GM12878 (cell line): ENCODE measurements around the gene GMPPA. TPM values are rescaled to one million over a fixed set of nuclear protein-coding genes. Genes with fewer than 3 reads are reported as not detected.

Experiments used
- ATAC-seq: fragments of 200-7000 bp; cut with Tn5 transposase; 3 replicates; pipeline ENCODE4 v1.9.1; 2020; ENCODE audit warnings: mild to moderate bottlenecking, moderate library complexity
- BruUV-seq: library from RNA; stranded (reverse); fragments of 400-500 nt; replicated peaks from 2 replicates; lab custom pipeline; 2021; lab: Mats Ljungman, UMichigan
- CTCF ChIA-PET: fragments of 300-600 bp; sonication (Branson Sonifier 250); formaldehyde crosslinking; extraction: SDS; loops from one replicate; lab custom pipeline; 2021; ENCODE audit warnings: inconsistent platforms; lab: Yijun Ruan, JAX
- POLR2A ChIA-PET: fragments of 350-600 bp; formaldehyde crosslinking; extraction: SDS; loops from one replicate; lab custom pipeline; 2021; ENCODE audit warnings: inconsistent platforms; lab: Charles Lee
- RAD21 ChIA-PET: fragments of 300-600 bp; sonication (Branson Sonifier 250); formaldehyde crosslinking; loops from one replicate; lab custom pipeline; 2023; ENCODE audit warnings: antibody characterized with exemption; ENCODE audit not compliant: unreplicated experiment; lab: Charles Lee
- SMC1A ChIA-PET: fragments of 300-600 bp; sonication (Branson Sonifier 250); formaldehyde crosslinking; loops from one replicate; lab custom pipeline; 2023; ENCODE audit not compliant: unreplicated experiment, uncharacterized antibody; lab: Charles Lee
- DNase-seq: peaks from one replicate; pipeline ENCODE4 v3.0.0-alpha.2; 2011; ENCODE audit warnings: low read depth, low spot score
- FAIRE-seq: peaks from 3 replicates; lab custom pipeline; 2011; peaks lifted over from hg19 to GRCh38; lab: Jason Lieb, UNC
- H2AFZ ChIP-seq: 2 replicates; pipeline ENCODE4 v1.6.0; 2011; ENCODE audit warnings: low read depth, low read length, control low read depth; ENCODE audit not compliant: control insufficient read depth
- H3K27ac ChIP-seq: 2 replicates; pipeline ENCODE4 v1.5.1; 2011; ENCODE audit warnings: control low read depth; ENCODE audit not compliant: control insufficient read depth, insufficient read depth
- H3K27me3 ChIP-seq, 2 experiments: replicated peaks in 1 of 2; 2 replicates each; pipeline versions ENCODE4 v1.6.0 to v1.6.1; 2011; ENCODE audit warnings: low read length in 1 of 2; ENCODE audit not compliant: control insufficient read depth in 2 of 2, insufficient read depth in 2 of 2
- H3K36me3 ChIP-seq, 2 experiments: 2 replicates each; pipeline ENCODE4 v1.5.1; 2011; ENCODE audit warnings: low read length in 1 of 2; ENCODE audit not compliant: control insufficient read depth in 2 of 2, insufficient read depth in 2 of 2
- H3K4me1 ChIP-seq: 2 replicates; pipeline ENCODE4 v1.6.1; 2011; ENCODE audit warnings: mild to moderate bottlenecking, low read length, moderate library complexity, mixed read lengths; ENCODE audit not compliant: control insufficient read depth, insufficient read depth
- H3K4me2 ChIP-seq: 2 replicates; pipeline ENCODE4 v1.6.0; 2011; ENCODE audit warnings: control low read depth; ENCODE audit not compliant: control insufficient read depth, insufficient read depth
- H3K4me3 ChIP-seq: fragments of 200-600 bp; sonication (generic); 2 replicates; pipeline ENCODE4 v1.5.1; 2016
- H3K79me2 ChIP-seq: 2 replicates; pipeline ENCODE4 v1.6.0; 2011; ENCODE audit warnings: low read length; ENCODE audit not compliant: control insufficient read depth, insufficient read depth
- H3K9ac ChIP-seq: 2 replicates; pipeline ENCODE4 v1.8.0; 2011; ENCODE audit warnings: low read length, control low read depth, mixed read lengths; ENCODE audit not compliant: control insufficient read depth, insufficient read depth
- H3K9me3 ChIP-seq: replicated peaks from 3 replicates; pipeline ENCODE4 v1.5.1; 2011; ENCODE audit warnings: mild to moderate bottlenecking, low read length; ENCODE audit not compliant: control insufficient read depth, insufficient read depth
- H4K20me1 ChIP-seq: 2 replicates; pipeline ENCODE4 v1.6.0; 2011; ENCODE audit not compliant: control insufficient read depth, insufficient read depth
- BACH1 ChIP-seq: fragments of 450-650 bp; IDR thresholded peaks from 2 replicates; pipeline ENCODE4 v1.6.1; 2017; ENCODE audit warnings: mild to moderate bottlenecking, borderline replicate concordance
- BCL3 ChIP-seq: IDR thresholded peaks from 2 replicates; pipeline ENCODE4 v1.6.1; 2011; ENCODE audit warnings: borderline replicate concordance, low read depth, mild to moderate bottlenecking, moderate library complexity, low read length; ENCODE audit not compliant: insufficient read depth, poor library complexity, severe bottlenecking
- IKZF1 ChIP-seq: fragments of 450-650 bp; conservative IDR thresholded peaks from 2 replicates; pipeline ENCODE4 v1.6.1; 2017; ENCODE audit warnings: antibody characterized with exemption, mild to moderate bottlenecking
- IKZF2 ChIP-seq, 2 experiments: fragments of 450-650 bp; IDR thresholded peaks; 2 replicates each; pipeline ENCODE4 v1.6.1; 2017; ENCODE audit warnings: mild to moderate bottlenecking in 2 of 2, moderate library complexity in 2 of 2
- KLF5 ChIP-seq: fragments of 450-650 bp; IDR thresholded peaks from 2 replicates; pipeline ENCODE4 v1.6.1; 2014; ENCODE audit warnings: mild to moderate bottlenecking; ENCODE audit not compliant: partially characterized antibody
- MEF2A ChIP-seq: IDR thresholded peaks from 2 replicates; pipeline ENCODE4 v1.6.1; 2011; ENCODE audit warnings: low read depth, mild to moderate bottlenecking, low read length, moderate library complexity; ENCODE audit not compliant: insufficient read depth
- POLR2A ChIP-seq: IDR thresholded peaks from 2 replicates; pipeline ENCODE4 v1.6.1; 2011; ENCODE audit warnings: low read depth, mild to moderate bottlenecking, low read length
- SMAD5 ChIP-seq: IDR thresholded peaks from 2 replicates; pipeline ENCODE4 v1.6.1; 2016; ENCODE audit warnings: antibody characterized with exemption, low read depth
- TAF1 ChIP-seq: IDR thresholded peaks from 2 replicates; pipeline ENCODE4 v1.6.1; 2011; ENCODE audit warnings: mild to moderate bottlenecking, low read depth, low read length, borderline replicate concordance
- YBX1 ChIP-seq: fragments of 450-650 bp; IDR thresholded peaks from 2 replicates; pipeline ENCODE4 v1.6.1; 2016; ENCODE audit warnings: antibody characterized with exemption
- ZNF384 ChIP-seq: IDR thresholded peaks from 2 replicates; pipeline ENCODE4 v1.6.1; 2012; ENCODE audit warnings: low read depth, mild to moderate bottlenecking, low read length, improper control_type of control experiment, borderline replicate concordance
- WGBS: methylation state at CpG from one replicate; pipeline ENCODE4 v1.1.6; 2016; ENCODE audit warnings: low lambda C conversion rate; ENCODE audit not compliant: insufficient replicate concordance, insufficient coverage; ENCODE audit errors: missing lambda C conversion rate; 5-methylcytosine and 5-hydroxymethylcytosine counted together
- in situ Hi-C: fragments of 300-500 bp; cut with MboI; formaldehyde crosslinking; loops from 9 replicates; pipeline ENCODE4 v1.14.3; 2018; ENCODE audit warnings: mixed read lengths
- intact Hi-C: fragments of 100-400 bp; cut with micrococcal nuclease; formaldehyde crosslinking; loops from one replicate; pipeline ENCODE4 v1.14.2; 2022; ENCODE audit not compliant: unreplicated experiment
- polyA plus RNA-seq, 11 experiments: library from polyadenylated mRNA; depleted of rRNA in 4 of 11; unstranded in 6 of 11; stranded (reverse) in 5 of 11; fragments of >200 nt; fragmentation: Nextera tagmentation in 4 of 11; fragmentation: Illumina TruSeq in 1 of 11; extraction: Ambion mirVana in 4 of 11; extraction: Trizol in 1 of 11; gene quantifications; 1 replicate in 1 of 11; 2 replicates in 10 of 11; pipeline versions ENCODE4 v1.2.1 to v1.2.3, GENCODE V29; 2011 to 2016; ENCODE audit warnings: inconsistent platforms in 2 of 11, missing spikeins in 2 of 11, low read depth in 1 of 11
- total RNA-seq, 4 experiments: library from RNA; depleted of rRNA in 3 of 4; stranded (reverse); fragments of >200 nt in 3 of 4; fragmentation: Illumina TruSeq in 1 of 4; extraction: Trizol in 1 of 4; gene quantifications; 2 replicates each; pipeline versions ENCODE4 v1.2.1 to v1.2.3, GENCODE V29; 2013 to 2021

Gene GMPPA
- total and polyA plus RNA-seq, 10 of the 15 experiments (the other 5 are each of a cell fraction or from before 2014, with no cell fraction given) = 1.9 to 83.2 (median 45.0) TPM

GRCh38 chr2:219551441-219552381 is 53.0 kb downstream of the GMPPA start:
- H3K4me2 ChIP-seq = peak overlapping the region; percentile 77
- no TSS peak for BruUV-seq
- no peak overlapping the region for H3K27ac ChIP-seq
- H3K4me1 ChIP-seq = no peaks in the 10 kb centered on the region; the same call in 1 of the 2 replicates
- no peak overlapping the region for H3K9ac ChIP-seq
- ChIA-PET RAD21 (interaction anchor here (1.0 kb wide), 1 partner anchor 11 kb away, joined by 3 read pairs; no protein-coding TSS in a partner anchor), POLR2A (no interaction called here), CTCF (interaction anchor here (0.9 to 1.9 kb wide), 2 partner anchors 9 to 11 kb away, joined by 3 to 7 read pairs; partner anchors contain the start of gene CHPF), SMC1A (no interaction called here)
- no peak for TF ChIP-seq KLF5
- no peak for TF ChIP-seq POLR2A
- no peak for TF ChIP-seq IKZF2 (IDR thresholded peaks at IDR 0.05)
- no peak for TF ChIP-seq SMAD5
- no peak for TF ChIP-seq MEF2A
- TF ChIP-seq BACH1 = no peak
- TF ChIP-seq ZNF384 = no peak
- no peak for TF ChIP-seq IKZF1
- TF ChIP-seq TAF1 = no peak
- no peak for TF ChIP-seq YBX1
- TF ChIP-seq BCL3 = no peak
- FAIRE-seq = no peak
- no peaks in the 10 kb centered on the region for H3K36me3 ChIP-seq
- no peak for DNase-seq
- H3K9me3 ChIP-seq = no peaks in the 10 kb centered on the region; the same call in 2 of the 3 replicates
- 20% methylated on average over 51 of the region's 54 CpGs for WGBS
- H4K20me1 ChIP-seq = no peaks in the 10 kb centered on the region
- intact Hi-C loops = no loop called here
- peak overlapping the region; percentile 57; the same call in 1 of the 2 replicates for H3K4me3 ChIP-seq
- H2AFZ ChIP-seq = peak overlapping the region; percentile 37
- in situ Hi-C loops = no loop called here
- peak; percentile 40 for ATAC-seq
- H3K27me3 ChIP-seq = peaks cover 3 to 8% of the 10 kb centered on the region in 2 experiments
- H3K79me2 ChIP-seq = no peaks in the 10 kb centered on the region
